Retinal pigment epithelial cell (primary cell): Measurements from ENCODE around the gene B3GNT9.

Source experiments
- DNase-seq: peaks from one replicate; pipeline ENCODE4 v3.0.0-alpha.2; 2010; ENCODE audit warnings: low read depth
- H3K4me3 ChIP-seq: 2 replicates; pipeline ENCODE4 v1.5.1; 2011; ENCODE audit warnings: mild to moderate bottlenecking, low read length, control low read depth, moderate library complexity
- TF ChIP-seq, protein P1 (sequence below): conservative IDR thresholded peaks from 2 replicates; pipeline ENCODE4 v1.5.1; 2011; ENCODE audit warnings: low read depth, low read length, control low read depth, inconsistent platforms

The B3GNT9 gene

DNA sequence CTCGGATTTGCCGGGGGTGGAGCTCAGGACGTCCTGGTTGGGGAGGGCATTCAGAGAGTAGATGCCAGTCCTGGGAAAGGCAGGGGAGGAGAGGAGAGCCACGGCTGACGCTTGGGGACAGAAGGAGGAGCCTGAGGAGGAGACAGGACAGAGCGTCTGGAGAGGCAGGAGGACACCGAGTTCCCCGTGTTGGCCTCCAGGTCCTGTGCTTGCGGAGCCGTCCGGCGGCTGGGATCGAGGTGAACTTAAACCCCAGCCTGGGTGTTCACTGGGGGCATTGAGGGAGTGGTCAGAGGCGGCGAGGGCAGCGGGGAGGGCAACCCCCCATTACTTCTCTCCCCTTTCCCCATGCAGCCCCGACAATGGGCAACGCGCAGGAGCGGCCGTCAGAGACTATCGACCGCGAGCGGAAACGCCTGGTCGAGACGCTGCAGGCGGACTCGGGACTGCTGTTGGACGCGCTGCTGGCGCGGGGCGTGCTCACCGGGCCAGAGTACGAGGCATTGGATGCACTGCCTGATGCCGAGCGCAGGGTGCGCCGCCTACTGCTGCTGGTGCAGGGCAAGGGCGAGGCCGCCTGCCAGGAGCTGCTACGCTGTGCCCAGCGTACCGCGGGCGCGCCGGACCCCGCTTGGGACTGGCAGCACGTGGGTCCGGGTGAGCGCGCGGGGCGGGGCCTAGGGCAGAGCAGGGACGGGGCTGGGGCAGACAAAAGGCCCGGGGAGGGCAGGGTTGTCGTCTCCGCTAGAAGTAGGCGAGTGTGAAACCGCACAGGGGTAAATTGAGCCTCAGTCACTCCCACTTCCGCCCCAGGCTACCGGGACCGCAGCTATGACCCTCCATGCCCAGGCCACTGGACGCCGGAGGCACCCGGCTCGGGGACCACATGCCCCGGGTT, 23.3 kb upstream of the B3GNT9 start:
- DNase-seq = peak; percentile 77
- peak overlapping the region; percentile 57 for H3K4me3 ChIP-seq
- TF ChIP-seq, protein P1, sequence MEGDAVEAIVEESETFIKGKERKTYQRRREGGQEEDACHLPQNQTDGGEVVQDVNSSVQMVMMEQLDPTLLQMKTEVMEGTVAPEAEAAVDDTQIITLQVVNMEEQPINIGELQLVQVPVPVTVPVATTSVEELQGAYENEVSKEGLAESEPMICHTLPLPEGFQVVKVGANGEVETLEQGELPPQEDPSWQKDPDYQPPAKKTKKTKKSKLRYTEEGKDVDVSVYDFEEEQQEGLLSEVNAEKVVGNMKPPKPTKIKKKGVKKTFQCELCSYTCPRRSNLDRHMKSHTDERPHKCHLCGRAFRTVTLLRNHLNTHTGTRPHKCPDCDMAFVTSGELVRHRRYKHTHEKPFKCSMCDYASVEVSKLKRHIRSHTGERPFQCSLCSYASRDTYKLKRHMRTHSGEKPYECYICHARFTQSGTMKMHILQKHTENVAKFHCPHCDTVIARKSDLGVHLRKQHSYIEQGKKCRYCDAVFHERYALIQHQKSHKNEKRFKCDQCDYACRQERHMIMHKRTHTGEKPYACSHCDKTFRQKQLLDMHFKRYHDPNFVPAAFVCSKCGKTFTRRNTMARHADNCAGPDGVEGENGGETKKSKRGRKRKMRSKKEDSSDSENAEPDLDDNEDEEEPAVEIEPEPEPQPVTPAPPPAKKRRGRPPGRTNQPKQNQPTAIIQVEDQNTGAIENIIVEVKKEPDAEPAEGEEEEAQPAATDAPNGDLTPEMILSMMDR = peak; percentile 42

DNA sequence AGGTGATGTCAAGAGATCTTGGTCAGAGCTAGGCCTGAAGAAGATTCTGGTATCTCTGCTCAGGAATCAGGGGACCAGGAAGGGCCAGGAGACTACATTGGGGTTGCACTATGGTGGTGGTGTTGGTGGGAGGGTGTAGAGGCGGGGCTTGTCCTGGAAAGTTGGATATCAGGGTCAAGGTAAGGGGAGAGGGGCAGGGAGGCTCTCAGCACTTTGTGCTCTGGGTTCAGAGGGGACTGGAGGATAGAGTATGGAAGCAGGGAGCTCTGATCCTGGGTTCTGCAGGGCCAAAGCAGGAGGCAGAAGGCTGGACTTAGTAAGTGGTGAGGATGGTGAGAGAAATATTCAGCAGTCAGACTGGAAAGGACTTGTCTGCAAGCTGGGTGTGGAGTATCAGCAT, 22.5 kb upstream of the B3GNT9 start:
- TF ChIP-seq, protein P1 = no peak
- DNase-seq = no peak
- peak overlapping the region; percentile 57 for H3K4me3 ChIP-seq

DNA sequence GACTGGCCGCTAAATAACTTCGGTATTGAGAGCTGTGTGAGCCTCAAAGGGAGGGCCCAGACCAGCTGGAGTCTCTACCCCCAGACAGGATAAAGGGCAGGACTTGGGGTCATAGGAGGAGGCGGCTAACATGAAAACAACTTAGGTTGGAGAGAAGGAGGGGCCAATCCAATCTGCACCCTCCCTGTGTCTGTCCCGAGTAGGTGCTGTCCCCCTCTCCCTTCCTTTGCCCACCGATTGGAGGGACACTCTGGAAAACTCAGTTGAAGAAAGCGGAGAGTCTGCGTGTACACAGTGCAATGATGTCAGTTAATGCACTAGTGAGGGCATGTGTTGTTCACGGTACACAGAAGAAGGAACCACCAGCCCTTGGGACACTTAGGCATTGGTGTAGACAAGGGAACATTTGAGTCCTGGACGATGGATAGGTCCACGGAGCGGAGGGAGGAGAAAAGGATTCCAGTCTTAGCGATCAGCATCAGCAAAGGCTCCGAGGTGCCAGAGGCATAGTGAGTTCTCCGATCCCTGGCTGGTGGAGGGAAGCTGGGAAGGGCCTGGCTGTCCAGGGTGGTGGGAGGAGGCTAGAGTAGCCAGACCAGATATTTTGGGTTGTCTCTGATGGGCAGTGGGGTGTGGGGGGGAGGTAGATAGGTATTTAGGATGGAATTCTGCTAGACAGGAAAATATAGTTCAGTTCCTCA, 20.3 kb upstream of the B3GNT9 start:
- no peak for DNase-seq
- peak overlapping the region; percentile 52 for H3K4me3 ChIP-seq
- TF ChIP-seq, protein P1 = no peak

DNA sequence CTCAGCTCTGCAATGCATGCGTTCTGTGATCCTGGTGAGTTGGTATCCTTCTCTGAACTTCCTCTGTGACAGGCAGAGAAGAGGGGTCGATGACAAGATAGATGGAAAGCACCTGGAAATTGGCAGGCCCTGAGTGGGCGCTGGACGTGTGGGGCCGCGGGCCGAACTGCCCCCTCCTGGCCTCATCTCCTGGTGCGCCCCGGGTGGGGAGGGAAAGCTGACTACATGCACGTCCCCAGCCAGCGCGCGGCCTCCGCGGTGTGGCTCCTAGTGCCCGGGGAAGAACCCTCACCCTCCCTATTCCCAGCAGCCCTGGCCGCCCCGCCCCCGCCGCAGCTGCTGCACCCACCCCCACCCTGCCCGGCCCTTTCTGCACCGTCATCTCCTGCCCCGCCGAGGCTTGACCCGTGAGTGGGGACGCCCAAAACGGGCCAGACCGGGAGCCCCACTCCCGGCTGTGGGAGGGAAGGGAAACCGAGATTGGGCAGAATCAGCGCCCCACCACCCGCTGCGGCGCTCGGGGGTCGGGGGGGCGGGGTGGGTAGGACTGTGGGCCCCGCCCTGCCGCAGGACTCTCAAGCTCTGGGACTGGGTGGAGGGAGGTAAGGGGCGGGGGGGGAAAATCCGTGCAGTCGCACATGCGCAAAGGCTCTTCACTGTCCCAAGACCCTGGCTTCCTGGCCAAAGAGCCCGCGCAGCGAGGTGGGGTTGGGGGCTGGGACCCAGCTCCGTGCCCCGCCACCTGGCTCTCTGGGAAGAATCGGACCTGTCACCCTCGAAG, 19.6 kb upstream of the B3GNT9 start, which contains the start of gene NOL3:
NOL3 (plus strand) TSS at position 371 of the 781 bp plus-strand sequence.
- DNase-seq = no peak
- TF ChIP-seq, protein P1 = no peak
- peak within 1 kb of the TSS; percentile 52 for H3K4me3 ChIP-seq

DNA sequence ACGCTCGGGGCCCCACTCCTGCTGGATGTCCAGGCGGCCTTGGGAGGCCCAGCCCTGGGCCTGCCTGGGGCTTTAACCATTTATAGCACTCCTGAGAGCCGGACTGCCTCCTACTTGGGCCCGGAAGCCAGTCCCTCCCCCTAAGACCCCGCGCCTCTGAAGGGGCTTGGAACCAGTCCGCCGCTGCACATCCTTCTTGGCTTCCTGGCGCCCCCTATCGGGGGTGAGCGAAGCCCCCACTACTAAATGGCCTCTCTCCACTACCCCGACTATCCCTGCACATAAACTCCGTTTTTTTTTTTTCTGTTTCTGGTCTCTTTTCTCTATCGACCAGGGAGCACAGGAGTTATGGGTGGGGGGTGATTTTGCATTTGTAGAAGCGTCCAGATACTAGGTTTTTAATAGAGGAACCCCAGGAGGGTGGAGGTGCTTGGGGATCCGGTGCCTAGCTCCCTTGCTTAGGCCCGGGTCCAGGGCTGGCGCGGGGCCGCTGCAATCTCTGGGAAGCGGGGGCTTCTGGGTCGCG, 18.9 kb upstream of the B3GNT9 start:
- H3K4me3 ChIP-seq = peak overlapping the region; percentile 52
- TF ChIP-seq, protein P1 = peak; percentile 81
- DNase-seq = no peak

DNA sequence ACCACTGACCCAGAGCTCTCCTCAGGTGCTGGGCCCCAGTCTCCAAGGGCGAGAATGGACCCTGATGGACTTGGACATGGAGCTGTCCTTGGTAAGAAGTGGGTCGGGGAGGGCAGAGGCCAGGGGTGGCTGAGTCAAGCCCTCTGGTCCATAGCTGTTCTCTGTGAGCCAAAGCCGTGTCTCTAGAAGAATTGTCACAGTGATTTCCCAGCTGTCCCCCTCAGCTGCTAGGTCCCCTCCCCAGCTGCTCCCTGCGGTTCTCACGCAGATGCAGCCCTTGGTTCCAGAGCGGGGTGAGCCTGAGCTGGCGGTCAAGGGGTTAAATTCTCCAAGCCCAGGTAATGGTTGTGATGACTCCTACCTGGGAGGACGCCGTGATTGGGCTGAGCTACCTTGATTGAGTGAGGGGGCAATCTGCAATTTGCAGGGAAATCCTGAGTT, 18.2 kb upstream of the B3GNT9 start:
- no peak overlapping the region for H3K4me3 ChIP-seq
- no peak for DNase-seq
- TF ChIP-seq, protein P1 = no peak
